Purkinje cell (primary cell): ENCODE results near the gene ZNF224. TPM values are rescaled to one million over a fixed set of nuclear protein-coding genes. Genes with fewer than 3 reads are reported as not detected.

ENCODE experiments used
- polyA plus RNA-seq: library from polyadenylated mRNA; unstranded; fragments of >200 nt; fragmentation: Nextera tagmentation; gene quantifications from 2 replicates; pipeline ENCODE4 v1.2.1, GENCODE V29; 2014

Gene ZNF224
- 6.9 and 12.1 TPM in 2 replicates for polyA plus RNA-seq

GRCh38 chr19:44093931-44094765, at the start of gene ZNF224:
ZNF224 (plus strand) TSS chr19:44094361; CDS start chr19:44097874, 3,513 bp downstream.

GRCh38 chr19:44051650-44052402, 42.3 kb upstream of the ZNF224 start, which contains the start of gene ZNF223:
ZNF223 (plus strand) TSS chr19:44052036; CDS start chr19:44055177, 3,141 bp downstream.

GRCh38 chr19:44071824-44072542, 22.2 kb upstream of the ZNF224 start, which contains the start of gene ZNF284:
ZNF284 (plus strand) TSS chr19:44072159; CDS start chr19:44076390, 4,231 bp downstream.

GRCh38 chr19:44113138-44113783, 19.1 kb downstream of the ZNF224 start, which contains the start of gene ZNF225:
ZNF225 (plus strand) TSS chr19:44113399; CDS start chr19:44115828, 2,429 bp downstream.

GRCh38 chr19:44141191-44142058, 47.3 kb downstream of the ZNF224 start, which contains the start of gene ZNF234:
ZNF234 (plus strand) TSS chr19:44141554; CDS start chr19:44144633, 3,079 bp downstream.

Other genes starting within 250 kb of the ZNF224 start
- gene ZNF404, start 210.4 kb upstream of the ZNF224 start, polyA plus RNA-seq = 33.5 and 40.2 TPM in 2 replicates
- 2.8 and 3.4 TPM in 2 replicates for gene ZNF45, start 159.1 kb upstream of the ZNF224 start, polyA plus RNA-seq
- 4.2 TPM in 1 of 2 replicates, not detected in the other for gene ZNF221, start 143.1 kb upstream of the ZNF224 start, polyA plus RNA-seq
- gene ZNF155, start 110.2 kb upstream of the ZNF224 start, polyA plus RNA-seq = 1.3 and 3.4 TPM in 2 replicates
- gene ZNF230, start 91.4 kb upstream of the ZNF224 start, polyA plus RNA-seq = 3.3 and 4.5 TPM in 2 replicates
- 5.5 and 7.5 TPM in 2 replicates for gene ZNF222, start 69.0 kb upstream of the ZNF224 start, polyA plus RNA-seq
- 9.5 and 11.2 TPM in 2 replicates for gene ZNF223, start 42.3 kb upstream of the ZNF224 start, polyA plus RNA-seq
- 1.2 and 1.7 TPM in 2 replicates for gene ZNF284, start 22.2 kb upstream of the ZNF224 start, polyA plus RNA-seq
- 1.1 and 2.7 TPM in 2 replicates for gene ZNF225, start 19.0 kb downstream of the ZNF224 start, polyA plus RNA-seq
- 10.9 and 15.5 TPM in 2 replicates for gene ZNF234, start 47.2 kb downstream of the ZNF224 start, polyA plus RNA-seq
- gene ZNF226, start 70.7 kb downstream of the ZNF224 start, polyA plus RNA-seq = 389 and 436 TPM in 2 replicates
- gene ZNF227, start 118.2 kb downstream of the ZNF224 start, polyA plus RNA-seq = 7.1 and 18.7 TPM in 2 replicates
- gene ZNF233, start 165.5 kb downstream of the ZNF224 start, polyA plus RNA-seq = 5.2 and 9.0 TPM in 2 replicates
- gene ZNF235, start 210.7 kb downstream of the ZNF224 start, polyA plus RNA-seq = 0.28 and 4.7 TPM in 2 replicates